ENCODE data around the gene BRWD1.

DNA sequence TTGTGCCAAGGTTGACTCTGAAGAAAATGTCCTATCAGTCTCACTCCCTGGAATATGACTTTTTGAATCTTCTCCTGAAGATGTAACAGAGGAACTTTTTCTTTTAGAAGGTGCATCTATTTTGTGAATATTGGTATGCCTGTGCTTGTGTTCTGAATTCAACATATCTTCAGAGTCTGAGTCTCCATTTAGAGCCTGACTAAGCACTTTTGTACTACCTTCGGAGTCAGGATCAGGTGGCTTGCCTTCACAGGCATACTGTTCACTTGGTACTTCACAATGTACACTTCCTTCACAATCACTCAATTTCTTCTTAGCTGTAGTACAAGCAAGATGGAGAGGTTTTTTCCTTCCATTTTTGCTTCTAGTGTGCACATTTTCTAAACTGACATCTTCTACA is 116.6 kb downstream of the BRWD1 start:
- no peak for TF ChIP-seq EZH2 (IDR thresholded peaks at IDR 0.05; ENCODE audit: borderline replicate concordance, low read length)
- TF ChIP-seq, protein P1, sequence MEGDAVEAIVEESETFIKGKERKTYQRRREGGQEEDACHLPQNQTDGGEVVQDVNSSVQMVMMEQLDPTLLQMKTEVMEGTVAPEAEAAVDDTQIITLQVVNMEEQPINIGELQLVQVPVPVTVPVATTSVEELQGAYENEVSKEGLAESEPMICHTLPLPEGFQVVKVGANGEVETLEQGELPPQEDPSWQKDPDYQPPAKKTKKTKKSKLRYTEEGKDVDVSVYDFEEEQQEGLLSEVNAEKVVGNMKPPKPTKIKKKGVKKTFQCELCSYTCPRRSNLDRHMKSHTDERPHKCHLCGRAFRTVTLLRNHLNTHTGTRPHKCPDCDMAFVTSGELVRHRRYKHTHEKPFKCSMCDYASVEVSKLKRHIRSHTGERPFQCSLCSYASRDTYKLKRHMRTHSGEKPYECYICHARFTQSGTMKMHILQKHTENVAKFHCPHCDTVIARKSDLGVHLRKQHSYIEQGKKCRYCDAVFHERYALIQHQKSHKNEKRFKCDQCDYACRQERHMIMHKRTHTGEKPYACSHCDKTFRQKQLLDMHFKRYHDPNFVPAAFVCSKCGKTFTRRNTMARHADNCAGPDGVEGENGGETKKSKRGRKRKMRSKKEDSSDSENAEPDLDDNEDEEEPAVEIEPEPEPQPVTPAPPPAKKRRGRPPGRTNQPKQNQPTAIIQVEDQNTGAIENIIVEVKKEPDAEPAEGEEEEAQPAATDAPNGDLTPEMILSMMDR (IDR thresholded peaks at IDR 0.05; ENCODE audit: low read length), result no peak

All from OCI-LY1 (cell line).